Upper lobe of right lung (tissue), 1 donor: ENCODE results near the gene SLC9A9. TPM values are rescaled to one million over a fixed set of nuclear protein-coding genes. Genes with fewer than 3 reads are reported as not detected.

Experiments
- ATAC-seq: fragments of 200-7000 bp; cut with Tn5 transposase; one replicate; pipeline ENCODE4 v1.9.1; 2020; ENCODE audit warnings: mild to moderate bottlenecking, moderate library complexity
- DNase-seq: peaks from one replicate; pipeline ENCODE4 v3.0.0-alpha.2; 2020
- H3K27ac ChIP-seq: fragments of 200-600 bp; one replicate; pipeline ENCODE4 v1.8.0; 2022
- H3K27me3 ChIP-seq: fragments of 200-600 bp; one replicate; pipeline ENCODE4 v1.8.0; 2022; ENCODE audit warnings: mild to moderate bottlenecking
- H3K36me3 ChIP-seq: fragments of 200-600 bp; one replicate; pipeline ENCODE4 v1.8.0; 2022
- H3K4me1 ChIP-seq: fragments of 200-600 bp; one replicate; pipeline ENCODE4 v1.8.0; 2022
- H3K4me3 ChIP-seq: fragments of 200-600 bp; one replicate; pipeline ENCODE4 v1.8.0; 2022; ENCODE audit warnings: mild to moderate bottlenecking
- H3K9me3 ChIP-seq: fragments of 200-600 bp; one replicate; pipeline ENCODE4 v1.8.0; 2022
- CTCF ChIP-seq: fragments of 200-600 bp; IDR thresholded peaks from one replicate; pipeline ENCODE4 v1.8.0; 2022; ENCODE audit warnings: antibody characterized with exemption
- intact Hi-C: fragments of 100-400 bp; cut with DNase I; formaldehyde crosslinking; loops from one replicate; pipeline ENCODE4 v1.11.0; 2022
- total RNA-seq: library from RNA; stranded (reverse); fragmentation: NEBNext Ultra II Directional; extraction: Animal tissue kit (Norgen Biotek cat#: 25700); gene quantifications from one replicate; pipeline ENCODE4 v1.2.1, GENCODE V29; 2021
- donor health status: DM: no; HTN: yes; CAD: no; lungs with severe emphysema.

SLC9A9 gene
- total RNA-seq, 1 donor from 2014 or later = 13.3 TPM

GRCh38 chr3:143387425-143387824, 460.8 kb downstream of the SLC9A9 start:
- no peaks in the 10 kb centered on the region for H3K36me3 ChIP-seq
- intact Hi-C loops = no loop called here
- TF ChIP-seq CTCF = no peak
- H3K27me3 ChIP-seq = no peaks in the 10 kb centered on the region
- H3K9me3 ChIP-seq = no peaks in the 10 kb centered on the region
- DNase-seq = no peak
- no peaks in the 10 kb centered on the region for H3K4me1 ChIP-seq
- ATAC-seq = no peak
- no peak overlapping the region for H3K27ac ChIP-seq
- H3K4me3 ChIP-seq = no peak overlapping the region

DNA sequence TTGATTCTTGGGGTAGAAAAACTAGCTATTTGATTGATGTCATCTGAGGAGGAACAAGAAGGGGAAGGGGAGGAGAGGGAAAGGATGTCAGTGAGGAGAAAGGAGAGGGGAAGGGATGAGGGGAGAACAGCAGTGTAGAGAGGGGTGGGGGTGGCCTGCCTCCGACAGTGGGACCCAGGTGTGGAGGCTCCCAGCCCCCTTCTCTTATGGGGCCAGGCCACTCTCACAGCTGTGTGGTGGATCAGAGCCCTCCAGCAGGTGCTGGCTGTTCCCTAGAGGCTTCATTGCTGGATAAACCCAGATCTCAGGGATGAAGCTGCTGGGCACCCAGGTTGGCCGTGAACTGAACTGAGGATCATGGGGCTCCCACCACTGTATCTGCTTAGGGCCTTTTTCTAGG, 464.2 kb downstream of the SLC9A9 start:
- no peaks in the 10 kb centered on the region for H3K9me3 ChIP-seq
- DNase-seq = no peak
- TF ChIP-seq CTCF = no peak
- no peaks in the 10 kb centered on the region for H3K27me3 ChIP-seq
- intact Hi-C loops = no loop called here
- no peak for ATAC-seq
- H3K27ac ChIP-seq = no peak overlapping the region
- no peaks in the 10 kb centered on the region for H3K4me1 ChIP-seq
- no peaks in the 10 kb centered on the region for H3K36me3 ChIP-seq
- H3K4me3 ChIP-seq = no peak overlapping the region

GRCh38 chr3:143383421-143383820, 464.8 kb downstream of the SLC9A9 start:
- Histone ChIP-seq H3K27ac (no peak overlapping the region), H3K9me3 (no peaks in the 10 kb centered on the region), H3K36me3 (no peaks in the 10 kb centered on the region), H3K27me3 (no peaks in the 10 kb centered on the region), H3K4me3 (no peak overlapping the region), H3K4me1 (no peaks in the 10 kb centered on the region)
- TF ChIP-seq CTCF = no peak
- ATAC-seq (no peak), DNase-seq (no peak)
- intact Hi-C loops = no loop called here

DNA sequence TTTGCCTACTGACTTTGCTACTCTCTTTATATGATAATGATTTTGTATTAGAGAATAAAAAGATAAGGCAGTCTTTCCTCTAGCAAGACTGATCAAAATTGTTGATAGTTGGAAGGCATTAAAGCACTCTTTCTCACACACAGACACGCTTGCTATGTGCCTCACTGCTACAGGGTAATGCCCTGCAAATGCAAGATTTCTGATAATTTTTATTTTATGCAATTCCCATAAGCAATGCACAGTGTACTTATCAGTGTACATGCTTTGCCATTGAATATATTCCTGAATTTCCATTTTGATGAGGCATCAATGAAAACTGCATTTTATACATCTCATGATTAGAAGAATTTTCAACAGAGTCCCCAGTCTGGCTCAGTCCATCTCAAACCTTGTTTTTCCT, 465.5 kb downstream of the SLC9A9 start:
- Histone ChIP-seq H3K4me3 (no peak overlapping the region), H3K27ac (no peak overlapping the region), H3K9me3 (no peaks in the 10 kb centered on the region), H3K4me1 (no peaks in the 10 kb centered on the region), H3K36me3 (no peaks in the 10 kb centered on the region), H3K27me3 (no peaks in the 10 kb centered on the region)
- intact Hi-C loops = no loop called here
- TF ChIP-seq CTCF = no peak
- DNase-seq = no peak
- ATAC-seq = no peak

DNA sequence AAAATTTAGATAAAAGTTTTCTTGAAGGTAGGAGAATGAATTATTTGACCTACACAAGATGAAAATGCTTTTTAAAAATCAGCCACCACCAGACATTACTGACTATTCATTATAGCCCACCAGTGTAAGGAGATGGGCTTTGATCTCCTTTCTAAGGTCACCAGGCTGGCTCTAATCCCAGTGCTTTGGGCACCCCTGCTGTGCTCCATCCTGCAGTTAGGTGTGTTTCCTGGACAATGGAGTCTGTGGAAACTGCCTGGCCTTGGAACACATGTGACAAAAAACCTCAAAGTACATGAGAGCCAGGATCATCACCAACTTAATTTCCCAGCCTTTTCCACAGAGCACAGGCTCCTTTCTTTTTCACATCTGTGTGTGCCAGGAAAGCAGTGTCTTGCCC, 467.8 kb downstream of the SLC9A9 start:
- ATAC-seq (no peak), DNase-seq (no peak)
- intact Hi-C loops = no loop called here
- no peaks in the 10 kb centered on the region for H3K9me3 ChIP-seq
- no peaks in the 10 kb centered on the region for H3K27me3 ChIP-seq
- no peaks in the 10 kb centered on the region for H3K4me1 ChIP-seq
- no peaks in the 10 kb centered on the region for H3K36me3 ChIP-seq
- H3K27ac ChIP-seq = no peak overlapping the region
- no peak for TF ChIP-seq CTCF
- H3K4me3 ChIP-seq = no peak overlapping the region

DNA sequence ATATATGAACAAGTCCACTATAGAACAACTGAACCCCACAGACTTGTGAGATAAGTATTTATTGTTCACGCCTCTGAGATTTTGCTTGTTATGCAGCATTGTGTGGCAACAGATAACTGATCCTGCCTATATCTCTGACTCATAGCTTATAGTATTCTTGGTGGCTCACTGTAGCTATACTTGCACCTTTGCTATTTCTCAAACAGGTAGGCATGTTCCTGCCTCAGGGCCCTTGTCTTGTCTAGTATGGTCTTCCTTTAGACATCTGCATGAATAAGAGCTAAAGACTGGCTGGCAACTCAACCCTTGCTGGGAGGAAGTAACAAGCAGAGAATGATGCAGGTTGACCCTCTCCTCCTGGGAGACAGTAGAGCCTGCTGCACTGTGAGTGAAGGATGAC, 472.6 kb downstream of the SLC9A9 start:
- Histone ChIP-seq H3K9me3 (no peaks in the 10 kb centered on the region), H3K27ac (no peak overlapping the region), H3K4me1 (no peaks in the 10 kb centered on the region), H3K36me3 (no peaks in the 10 kb centered on the region), H3K4me3 (no peak overlapping the region), H3K27me3 (no peaks in the 10 kb centered on the region)
- no peak for DNase-seq
- no peak for TF ChIP-seq CTCF
- ATAC-seq = no peak
- intact Hi-C loops = no loop called here
